GM11168 (cell line): ENCODE results near the gene ELL.

ENCODE experiments used
- in situ Hi-C: fragments of 300-500 bp; cut with MboI; formaldehyde crosslinking; loops from one replicate; pipeline ENCODE4 v1.12.0; 2022; ENCODE audit warnings: low sequenced_read_pairs; ENCODE audit not compliant: unreplicated experiment

Gene ELL

DNA sequence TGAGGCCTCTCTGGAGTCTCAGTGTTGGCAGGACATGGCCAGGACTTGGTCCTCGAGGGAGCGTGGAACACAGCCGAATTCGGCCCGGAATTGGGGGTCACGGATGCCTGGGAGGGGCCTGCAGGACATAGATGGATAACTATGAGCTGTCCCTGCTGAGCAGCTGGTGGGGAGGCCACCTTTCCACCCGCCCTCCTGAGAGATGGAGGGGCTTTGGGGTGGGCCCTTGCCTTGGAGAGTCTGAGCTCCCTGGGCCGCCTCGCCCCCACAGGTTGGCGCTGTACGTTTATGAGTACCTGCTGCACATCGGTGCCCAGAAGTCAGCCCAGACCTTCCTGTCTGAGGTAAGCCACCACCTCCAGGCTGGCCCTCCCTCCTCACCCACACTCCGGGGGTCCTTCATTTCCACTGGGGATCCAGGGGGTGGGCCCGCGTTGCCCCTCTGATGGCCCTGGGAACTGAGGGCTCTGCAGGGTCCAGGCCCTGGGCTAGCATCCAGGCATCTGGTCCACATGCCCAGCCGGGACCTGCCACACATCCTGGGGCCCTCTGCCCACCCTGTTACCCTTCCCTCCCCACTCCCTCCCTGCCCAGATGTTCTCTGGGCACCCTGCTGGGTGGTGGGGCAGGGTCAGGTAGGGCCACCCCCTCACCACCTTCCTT, 94.7 kb downstream of the ELL start:
- in situ Hi-C loops: no loop called here

GRCh38 chr19:18426416-18426767, 95.5 kb downstream of the ELL start:
- in situ Hi-C loops: no loop called here

- in situ Hi-C loops: no loop called here
These were observed 96.1 kb downstream of the ELL start for GRCh38 chr19:18425515-18426415.

DNA sequence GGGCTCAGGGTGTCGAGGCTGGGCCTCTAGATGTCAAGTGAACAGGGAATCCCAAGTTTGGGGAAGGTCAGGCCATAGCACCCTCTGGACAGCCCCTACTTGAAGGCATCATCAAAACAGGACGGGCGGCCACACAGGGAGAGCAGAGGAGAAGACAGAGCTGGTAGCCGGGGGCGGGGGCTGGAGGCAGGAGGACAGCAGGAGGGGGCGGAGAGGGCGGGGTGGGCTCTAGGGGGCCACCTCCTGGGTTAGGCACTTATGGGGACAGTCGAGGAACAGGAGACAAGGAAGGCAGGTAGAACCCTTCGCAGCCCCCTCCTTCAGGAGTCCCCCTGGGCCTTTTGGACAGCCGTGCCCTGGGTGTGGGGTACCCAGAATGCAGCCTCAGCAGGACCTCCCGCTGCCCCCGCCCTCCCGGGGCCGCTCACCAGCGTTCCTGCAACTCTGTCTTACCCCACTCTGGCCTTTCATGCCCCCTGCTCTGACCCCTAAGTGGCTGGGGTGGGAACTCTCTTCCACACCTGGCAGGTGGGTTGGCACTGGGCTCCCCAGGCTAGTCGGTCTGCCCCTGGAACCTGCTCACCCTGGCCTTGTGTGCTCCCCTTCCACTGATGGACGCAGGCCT, 96.9 kb downstream of the ELL start:
- in situ Hi-C loops: no loop called here

DNA sequence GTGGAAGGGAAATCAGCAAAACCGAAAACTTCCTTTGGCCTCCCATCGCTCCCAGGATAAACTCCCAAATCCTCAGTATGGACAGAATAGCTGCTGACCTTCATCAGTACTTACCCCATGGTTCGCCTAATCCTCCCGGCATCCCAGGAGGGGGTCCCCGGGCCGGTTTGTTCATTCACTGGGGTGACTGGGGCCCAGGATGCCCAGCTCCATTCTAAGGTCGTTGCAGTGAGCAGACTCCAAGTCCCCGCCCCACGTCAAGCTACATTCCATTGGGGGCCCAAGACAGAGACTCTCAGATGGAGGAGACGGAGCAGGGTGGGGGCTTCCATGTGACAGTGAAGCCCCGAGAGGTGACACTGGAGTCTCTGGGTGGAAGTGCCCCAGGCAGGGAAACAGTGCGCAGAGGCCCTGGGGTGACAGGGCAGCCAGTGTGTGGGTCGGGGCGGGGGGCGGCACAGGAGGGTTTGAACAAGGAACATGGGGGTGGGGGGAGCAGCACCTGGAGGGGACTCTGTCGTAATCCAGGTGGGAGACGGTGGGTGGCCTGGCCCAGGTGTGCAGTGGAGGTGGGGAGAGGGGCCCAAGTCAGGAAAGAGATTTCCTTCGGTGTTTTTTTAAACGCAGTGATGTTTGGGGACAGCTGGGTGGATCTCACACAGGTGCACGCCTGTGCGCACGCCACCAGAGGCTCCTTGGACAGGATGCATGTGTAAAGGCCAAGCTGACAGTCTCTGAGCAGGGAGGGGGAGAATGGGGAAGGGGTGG, 97.6 kb downstream of the ELL start:
- in situ Hi-C loops: no loop called here

DNA sequence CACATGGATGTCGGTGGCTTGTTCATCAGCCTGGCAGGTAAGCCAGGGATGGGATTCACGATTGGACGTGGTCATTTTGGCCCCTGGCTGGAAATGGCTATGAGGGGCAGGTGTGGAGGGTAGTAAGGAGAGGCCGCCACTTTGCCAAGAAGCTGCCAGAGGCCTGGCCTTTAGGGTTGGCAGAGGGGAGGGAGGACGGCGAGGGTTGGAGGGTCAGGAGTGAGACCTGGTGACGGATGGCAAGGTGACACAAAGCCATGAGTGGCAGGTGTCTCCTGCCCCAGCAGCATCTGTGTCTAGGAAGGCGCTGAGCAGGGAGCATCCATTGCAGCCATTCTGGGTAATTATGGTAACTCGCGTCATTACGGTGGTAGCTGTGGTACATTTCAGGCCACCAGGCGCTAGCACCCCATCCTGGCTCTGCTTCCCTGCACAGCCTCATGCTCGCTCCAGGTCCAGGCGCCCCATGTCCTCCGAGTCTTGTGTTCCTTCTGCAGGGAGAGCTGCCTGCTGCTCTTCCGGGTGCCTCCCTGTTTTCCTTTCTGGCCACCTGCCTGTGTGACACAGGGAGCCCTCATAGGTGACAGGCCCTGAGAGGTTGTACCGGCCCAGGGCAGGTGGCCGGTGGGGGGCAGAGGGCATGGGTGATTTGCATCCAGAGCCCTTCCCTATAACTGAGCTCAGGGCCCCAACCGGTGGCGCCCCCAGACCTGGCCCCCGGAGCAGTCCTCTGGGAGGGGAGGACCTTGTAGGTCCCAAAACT, 98.4 kb downstream of the ELL start:
- in situ Hi-C loops: no loop called here

DNA sequence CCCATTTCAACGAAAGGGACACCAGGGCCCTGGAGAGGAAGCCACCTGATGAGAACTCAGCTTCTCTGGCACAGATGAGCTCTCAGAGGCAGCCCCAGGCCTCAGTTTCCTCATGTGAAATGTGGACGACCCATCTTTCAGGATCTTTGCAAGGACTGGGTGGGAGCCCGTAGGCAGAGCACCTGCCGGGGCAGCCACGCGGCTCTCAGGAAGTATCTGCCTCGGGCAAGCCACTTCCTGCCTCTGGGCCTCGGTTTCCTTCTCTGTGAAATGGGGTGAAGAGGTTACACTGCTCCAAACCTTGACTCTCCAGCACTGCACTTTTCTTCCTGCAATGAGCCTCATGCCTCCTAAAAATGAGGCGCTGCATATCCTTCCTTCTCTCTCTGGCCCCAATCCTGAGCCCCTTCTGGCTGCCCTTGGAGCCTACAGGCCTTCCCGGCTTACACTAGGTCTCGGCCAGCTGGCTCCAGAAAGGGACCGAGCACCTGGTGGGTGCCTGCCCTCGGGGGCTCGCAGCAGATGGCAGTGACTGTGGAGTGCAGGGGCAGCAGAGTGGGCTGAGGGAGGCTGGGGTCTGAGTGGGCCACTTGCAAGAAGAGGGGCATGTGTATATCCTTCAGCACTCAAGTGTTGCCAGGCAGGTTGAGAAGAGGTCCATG, 99.2 kb downstream of the ELL start:
- in situ Hi-C loops: no loop called here

- in situ Hi-C loops: no loop called here
These were observed 100.4 kb downstream of the ELL start for GRCh38 chr19:18421371-18421959.

GRCh38 chr19:18420930-18421329, 100.9 kb downstream of the ELL start:
- in situ Hi-C loops: no loop called here

DNA sequence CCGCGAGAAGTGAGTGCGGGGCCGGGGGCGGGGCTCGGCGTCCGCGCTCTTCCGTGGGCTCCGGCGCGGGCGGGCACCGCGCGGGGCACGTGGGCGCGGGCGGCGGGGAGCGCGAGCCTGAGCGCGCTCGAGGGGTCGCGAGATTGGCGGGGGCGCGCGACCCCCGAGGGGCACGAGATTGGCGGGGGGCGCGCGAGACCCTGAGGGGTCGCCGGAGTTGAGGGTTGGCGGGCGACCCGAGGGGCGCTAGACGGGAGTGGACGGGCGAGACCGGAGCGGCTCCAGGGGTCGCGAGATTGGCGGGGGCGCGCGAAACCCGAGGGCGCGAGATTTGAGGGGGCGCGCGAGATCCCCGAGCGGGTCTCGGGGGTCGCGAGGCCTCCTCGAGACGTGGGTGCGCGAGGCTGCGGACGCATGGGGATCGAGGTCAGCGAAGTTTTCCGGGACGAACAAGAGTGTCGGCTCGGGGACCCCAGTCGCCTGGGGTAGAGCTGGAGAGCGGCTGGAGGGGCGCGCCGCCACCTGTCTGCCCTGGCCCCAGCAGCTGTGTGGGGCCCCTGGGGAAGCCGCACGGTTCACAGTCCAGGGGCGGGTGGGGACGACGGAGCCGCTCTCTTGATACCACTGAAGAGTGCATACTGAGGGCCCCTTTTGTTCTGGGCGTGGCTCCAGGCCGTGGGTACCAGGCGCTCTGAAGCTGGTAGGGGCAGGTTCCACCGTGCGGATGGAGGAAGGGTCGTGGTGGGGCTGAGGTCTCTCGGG, 102.0 kb downstream of the ELL start:
- in situ Hi-C loops: no loop called here

DNA sequence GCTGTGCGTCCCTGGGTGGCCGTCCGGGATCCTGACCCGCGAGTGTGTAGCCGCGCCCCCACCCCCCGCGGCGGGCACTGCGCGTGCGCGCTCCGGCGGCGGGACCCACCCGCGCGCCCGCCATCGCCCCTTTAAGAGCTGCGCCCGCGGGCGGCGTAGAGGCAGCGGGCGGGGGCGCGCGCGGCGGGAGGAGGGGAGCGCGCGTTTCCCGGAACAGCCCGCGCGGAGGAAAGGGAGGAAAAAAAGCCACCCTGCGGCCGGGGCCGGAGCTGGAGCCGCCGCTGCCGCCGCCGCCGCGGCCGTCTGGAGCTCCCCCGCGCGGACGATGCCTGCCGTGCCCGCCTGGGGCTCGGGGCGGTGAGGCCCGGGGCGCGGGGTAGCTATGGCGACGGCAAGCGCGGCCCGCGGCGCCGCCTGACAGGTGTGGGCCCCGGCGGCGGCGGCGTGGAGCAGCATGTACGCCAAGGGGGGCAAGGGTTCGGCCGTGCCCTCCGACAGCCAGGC, 102.6 kb downstream of the ELL start, which contains the start of gene SSBP4:
Gene SSBP4, plus strand, starts transcription at position 204 of the 504 bp plus-strand sequence. Its CDS starts 251 bp downstream, at position 455.
- in situ Hi-C loops: no loop called here

DNA sequence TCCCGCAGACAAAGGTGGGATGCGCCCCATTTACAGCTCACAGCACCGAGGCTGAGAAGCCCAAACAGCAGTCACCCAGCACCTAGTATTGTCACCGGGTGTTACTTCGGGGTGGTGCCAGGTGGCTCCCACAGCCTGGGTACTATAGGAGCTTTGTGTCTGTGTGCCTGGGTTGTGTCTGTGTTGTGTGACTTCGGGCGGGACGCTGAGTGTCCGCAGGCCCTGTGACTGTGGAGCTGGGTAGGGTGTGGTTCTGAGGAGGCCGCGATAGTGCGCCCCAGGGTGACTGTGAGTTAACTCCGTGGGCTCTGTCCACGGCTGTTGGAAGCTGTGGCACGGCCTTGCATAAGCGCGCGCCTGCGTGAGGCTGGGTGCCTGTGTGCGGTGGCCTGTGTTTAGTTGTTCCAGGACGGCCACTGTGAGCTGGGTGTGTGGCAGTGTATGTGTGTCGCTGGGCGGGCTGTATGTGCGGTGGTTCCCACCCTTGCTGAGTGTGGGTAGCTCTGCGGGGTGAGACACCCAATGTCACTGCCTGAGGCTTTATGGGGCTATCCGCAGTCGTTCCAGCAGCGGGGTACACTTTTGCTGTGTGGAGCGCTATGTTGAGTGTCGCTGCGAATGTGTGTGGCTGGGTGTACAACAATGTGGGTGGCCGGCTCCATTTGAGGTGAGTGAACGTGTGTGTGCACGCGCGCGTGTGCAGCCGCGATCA, 103.2 kb downstream of the ELL start:
- in situ Hi-C loops: no loop called here

DNA sequence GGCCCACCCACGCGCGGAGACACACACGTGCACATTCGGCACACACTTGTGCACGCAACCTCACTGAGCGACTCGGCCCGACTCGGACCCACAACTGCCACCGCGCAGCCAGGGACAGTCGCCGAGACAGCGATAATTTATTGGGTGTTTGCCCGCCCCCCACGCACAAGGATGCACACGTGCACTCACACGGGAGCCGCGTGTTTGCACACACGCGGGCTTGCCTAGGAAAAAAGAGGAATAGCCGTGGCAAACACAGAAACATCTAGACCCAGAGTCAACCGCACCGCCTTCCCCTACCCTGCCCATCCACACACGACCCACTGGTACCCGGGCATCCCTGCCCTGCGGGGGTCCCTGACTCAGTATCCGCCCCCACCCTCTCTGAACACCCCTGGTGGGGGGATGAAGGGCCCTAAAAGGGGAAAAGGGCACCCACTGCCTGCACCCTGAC, 103.8 kb downstream of the ELL start:
- in situ Hi-C loops: no loop called here

- in situ Hi-C loops: no loop called here
These were observed 104.4 kb downstream of the ELL start for GRCh38 chr19:18417250-18418028.

- in situ Hi-C loops: no loop called here
These were observed 105.1 kb downstream of the ELL start for GRCh38 chr19:18416778-18417249.

- in situ Hi-C loops: no loop called here
These were observed 106.5 kb downstream of the ELL start for GRCh38 chr19:18415178-18415867.
